Fibroblast of skin of right biceps (primary cell): Measurements from ENCODE around the gene NLRP14.

Source experiments
- DNase-seq: peaks from one replicate; pipeline ENCODE4 v3.0.0-alpha.2; 2013

The NLRP14 gene

DNA sequence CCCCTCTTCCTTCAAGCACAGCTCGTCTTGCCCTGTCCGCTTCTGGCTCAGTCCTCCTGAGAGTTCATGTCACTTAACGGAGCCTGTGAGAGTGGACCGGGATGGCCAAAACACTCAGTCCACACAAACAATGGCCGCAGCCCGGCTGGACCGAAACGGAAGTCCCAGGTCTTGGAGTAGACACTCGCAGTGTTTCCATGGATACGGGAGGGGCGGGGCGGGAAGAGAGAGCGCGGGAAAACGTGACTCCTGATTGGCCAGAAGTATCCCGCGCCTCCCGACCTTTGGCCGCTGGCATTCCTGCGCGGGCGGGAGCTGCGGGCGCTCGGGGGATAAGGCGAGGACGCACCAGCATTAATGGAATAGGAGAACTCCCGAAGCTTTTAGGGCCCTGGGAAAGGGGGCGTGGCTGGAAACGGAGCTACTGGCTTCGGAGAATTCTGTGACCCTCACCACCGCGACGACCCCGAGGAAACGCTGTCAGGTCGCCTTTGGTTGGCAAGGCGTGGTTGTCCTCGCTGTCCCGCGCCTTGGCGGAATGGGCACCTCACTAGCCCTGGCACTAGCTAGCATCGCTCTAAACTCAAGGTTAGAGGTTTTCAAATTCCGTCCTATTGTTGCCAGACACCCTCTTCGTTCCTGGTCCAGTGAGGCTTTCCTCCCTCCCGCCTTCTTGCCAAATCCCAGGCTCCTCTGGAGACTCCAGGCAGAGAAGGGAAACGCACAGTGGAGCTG lies at the start of gene NLRP14, which contains the start of gene ZNF214:
NLRP14 (plus strand) TSS at position 297 of the 735 bp plus-strand sequence. CDS start 18,108 bp downstream, outside the sequence.
ZNF214 (minus strand) TSS at position 164 of the 735 bp plus-strand sequence. CDS start 17,511 bp downstream, outside the sequence.
- DNase-seq: peak; percentile 94

- no peak for DNase-seq
These were observed 40.9 kb upstream of the NLRP14 start for GRCh38 chr11:6979365-6979764.

- DNase-seq: no peak
These were observed 33.8 kb upstream of the NLRP14 start for GRCh38 chr11:6986487-6986886.

DNA sequence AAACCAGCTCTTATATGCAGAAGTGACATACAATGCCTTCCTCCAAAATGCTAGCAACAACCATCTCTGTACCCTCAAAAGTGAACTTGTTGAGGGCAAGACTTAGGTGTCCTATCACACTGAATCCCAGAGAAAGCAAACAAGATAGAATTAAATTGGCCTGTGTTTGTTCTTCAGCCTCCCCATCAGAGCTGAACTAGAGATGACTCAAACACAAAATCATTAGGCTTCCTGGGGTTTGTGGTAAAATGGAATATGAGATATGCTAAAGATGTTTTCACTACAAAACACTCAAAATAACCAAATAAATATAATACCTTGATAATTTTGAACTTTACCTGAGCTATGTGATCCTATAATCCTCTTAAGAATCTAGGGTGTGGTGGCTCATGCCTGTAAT lies 31.8 kb upstream of the NLRP14 start:
- peak; percentile 16 for DNase-seq

GRCh38 chr11:6991227-6991626 lies 29.1 kb upstream of the NLRP14 start:
- DNase-seq: no peak

GRCh38 chr11:6992026-6992425 lies 28.3 kb upstream of the NLRP14 start:
- DNase-seq: peak; percentile 41

DNA sequence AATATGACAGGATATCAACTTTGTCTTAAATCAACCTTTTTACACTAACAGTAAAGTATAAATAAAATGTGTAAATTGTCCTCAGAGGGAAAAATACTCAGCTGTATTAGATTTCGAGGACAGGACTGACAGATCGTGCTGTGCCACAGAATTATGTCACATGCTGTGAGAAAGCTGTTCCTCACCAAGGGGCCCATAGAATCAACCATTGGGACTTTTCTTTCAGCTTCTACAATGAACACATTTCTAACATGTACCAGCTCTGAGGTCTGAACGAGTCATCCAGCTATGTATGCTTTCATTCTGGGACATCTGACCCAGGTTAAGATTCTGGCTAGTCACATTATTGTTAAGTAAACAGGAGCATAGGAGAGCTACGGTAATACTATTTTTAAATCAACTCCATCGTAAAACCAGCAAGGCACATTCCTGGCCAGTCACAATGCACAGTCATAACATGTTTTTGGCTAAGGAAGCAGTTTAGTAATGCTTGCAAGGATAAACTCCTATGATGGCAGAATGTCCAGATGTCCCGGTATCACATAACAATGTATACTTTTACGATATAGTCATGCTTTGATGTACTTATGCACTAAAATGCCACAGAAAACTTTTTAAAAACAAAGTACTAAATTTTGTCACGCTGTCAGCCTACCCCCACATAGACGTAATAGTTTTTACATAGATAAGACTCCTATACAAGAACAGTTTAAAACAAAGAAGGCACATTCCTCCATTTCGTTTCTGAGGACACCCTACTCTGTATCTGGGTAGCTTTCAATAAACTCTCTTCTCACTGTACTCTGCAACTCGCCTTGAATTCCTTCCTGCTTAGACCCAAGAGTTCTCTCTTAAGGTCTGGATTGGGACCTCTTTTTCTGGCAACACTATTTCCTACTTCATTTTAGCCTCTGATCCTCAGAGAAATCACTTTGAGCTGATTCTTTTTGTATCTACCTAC lies 27.5 kb upstream of the NLRP14 start:
- DNase-seq: peak; percentile 93

- no peak for DNase-seq
These were observed 24.6 kb upstream of the NLRP14 start for GRCh38 chr11:6995703-6996102.

DNA sequence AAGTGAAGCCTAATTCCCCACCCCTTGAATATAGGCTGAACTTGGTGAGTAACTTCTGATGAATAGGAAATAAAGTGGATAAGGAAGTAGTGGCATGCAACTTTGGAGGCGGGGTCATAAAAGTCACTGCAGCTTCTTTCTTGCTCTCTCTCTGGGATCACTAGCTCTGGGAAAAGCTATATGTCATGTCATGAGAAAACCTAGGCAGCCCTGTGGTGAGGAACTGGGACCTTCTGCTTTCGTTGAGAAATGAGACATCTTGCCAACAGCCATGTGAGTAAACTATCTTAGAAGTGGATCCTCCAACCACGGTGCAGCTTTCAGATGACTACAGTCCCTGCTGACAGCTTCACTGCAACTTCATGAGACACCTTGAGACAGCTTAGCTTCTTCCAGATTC lies 15.8 kb upstream of the NLRP14 start:
- peak; percentile 84 for DNase-seq

DNA sequence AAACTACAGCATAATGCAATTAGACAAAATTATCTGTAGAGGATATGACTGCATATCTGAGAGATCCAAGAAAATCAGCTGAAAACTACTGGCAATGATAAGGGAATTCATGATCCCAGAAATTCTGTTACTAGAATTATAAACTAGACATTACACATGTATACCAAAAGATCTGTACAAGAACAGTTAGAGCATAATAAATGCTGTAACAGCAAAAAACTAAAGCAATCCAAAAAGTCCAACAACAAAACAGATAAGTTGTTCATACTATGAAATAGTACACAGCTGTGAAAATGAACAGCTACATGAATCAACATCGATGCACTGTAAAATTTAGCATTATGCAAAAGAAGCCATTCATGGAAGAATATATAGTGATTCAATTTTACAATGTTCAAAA lies 6.2 kb upstream of the NLRP14 start:
- no peak for DNase-seq

- no peak for DNase-seq
These were observed 4.3 kb upstream of the NLRP14 start for GRCh38 chr11:7016011-7016410.

DNA sequence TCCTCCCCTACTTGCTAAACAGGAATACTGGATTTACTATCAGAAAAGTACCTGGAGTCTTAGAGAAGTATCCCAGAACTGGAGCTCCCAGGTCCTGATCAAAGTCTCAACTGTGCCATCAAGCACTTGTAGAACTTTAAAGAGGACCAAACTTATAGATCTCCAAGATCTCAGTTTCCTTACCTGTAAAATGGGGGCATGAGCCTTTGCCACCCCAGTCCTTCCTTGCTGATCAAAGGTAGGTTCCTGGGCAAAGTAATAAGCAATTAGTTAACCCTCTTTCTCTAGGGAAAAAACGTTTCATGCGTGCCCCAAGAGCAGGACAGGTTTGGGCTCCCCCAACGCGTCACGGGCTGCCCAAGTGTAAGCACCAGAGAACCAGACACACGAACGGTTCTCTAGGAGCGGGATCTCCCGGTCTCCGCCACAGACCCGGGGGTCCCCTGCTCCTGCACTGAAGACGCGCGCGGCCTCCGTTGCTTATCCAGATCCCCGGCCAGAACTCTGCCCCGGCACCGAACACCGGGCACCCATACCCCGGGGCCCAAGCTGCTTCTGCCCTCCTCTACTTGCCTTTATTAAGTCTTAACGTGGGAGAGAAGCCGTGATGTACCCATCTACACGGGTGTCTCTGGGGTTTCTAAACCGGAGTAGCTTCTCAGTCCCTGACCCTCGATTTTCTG lies 638 bp upstream of the NLRP14 start:
- peak; percentile 22 for DNase-seq

GRCh38 chr11:7021318-7021717 lies 1.0 kb downstream of the NLRP14 start:
- no peak for DNase-seq

DNA sequence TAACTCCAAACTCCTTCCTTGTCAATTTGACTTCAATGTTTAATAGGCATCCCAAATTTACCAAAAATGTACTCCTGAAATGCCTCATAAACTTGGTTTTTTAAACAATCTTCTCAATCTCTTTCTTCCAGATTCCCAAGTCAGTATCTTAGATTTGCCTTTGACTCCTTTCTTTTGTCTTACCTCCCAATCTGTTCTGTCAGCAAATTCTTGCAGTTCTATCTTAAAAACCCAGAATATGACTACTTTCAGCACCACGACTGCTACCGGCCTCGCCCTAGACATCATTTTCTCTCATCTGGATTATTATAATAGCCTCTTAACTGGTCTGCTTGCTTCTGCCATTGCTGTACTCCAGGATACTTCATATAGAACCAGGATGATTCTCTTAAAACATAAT lies 7.9 kb downstream of the NLRP14 start:
- no peak for DNase-seq

DNA sequence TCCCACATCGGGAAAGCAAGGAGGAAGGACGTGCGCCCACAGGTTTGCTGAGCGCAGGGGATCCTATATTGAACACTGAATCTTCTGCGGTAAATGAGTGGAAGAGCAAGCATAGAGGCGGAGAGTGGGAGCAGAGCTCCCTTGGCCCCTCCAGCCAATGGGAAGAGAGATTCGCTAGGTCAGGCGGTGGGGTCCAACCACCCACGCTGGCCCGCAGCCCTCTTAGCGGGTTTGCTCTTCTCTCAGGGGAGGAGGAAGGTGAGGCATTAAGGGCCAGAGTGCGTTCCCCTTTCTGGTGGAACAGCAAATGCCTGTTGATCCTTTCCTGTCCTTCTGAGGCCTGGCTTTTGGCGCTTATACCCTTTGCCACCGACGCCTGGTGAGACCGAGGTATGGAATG lies 10.6 kb downstream of the NLRP14 start:
- no peak for DNase-seq

DNA sequence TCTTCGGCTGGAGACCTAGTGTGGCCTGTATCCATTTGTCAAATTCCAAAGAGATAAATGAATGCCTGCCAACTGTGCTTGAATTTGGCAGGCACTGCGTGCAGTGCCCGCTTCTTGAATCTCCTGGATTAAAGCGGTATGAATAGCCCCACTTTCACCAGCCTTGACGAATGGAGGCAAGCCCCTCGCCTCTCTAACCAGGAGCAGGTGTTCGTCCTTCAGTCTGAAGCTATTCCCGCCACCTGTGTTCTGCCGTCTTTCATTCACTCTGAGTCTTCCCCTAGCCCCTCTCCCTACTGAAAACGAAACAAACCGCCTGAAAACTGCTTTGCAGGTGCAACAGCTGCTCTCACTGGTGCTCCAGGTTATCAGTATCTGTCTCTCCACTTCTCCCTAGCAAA lies 11.2 kb downstream of the NLRP14 start:
- no peak for DNase-seq

- DNase-seq: no peak
These were observed 12.4 kb downstream of the NLRP14 start for GRCh38 chr11:7032692-7033091.

DNA sequence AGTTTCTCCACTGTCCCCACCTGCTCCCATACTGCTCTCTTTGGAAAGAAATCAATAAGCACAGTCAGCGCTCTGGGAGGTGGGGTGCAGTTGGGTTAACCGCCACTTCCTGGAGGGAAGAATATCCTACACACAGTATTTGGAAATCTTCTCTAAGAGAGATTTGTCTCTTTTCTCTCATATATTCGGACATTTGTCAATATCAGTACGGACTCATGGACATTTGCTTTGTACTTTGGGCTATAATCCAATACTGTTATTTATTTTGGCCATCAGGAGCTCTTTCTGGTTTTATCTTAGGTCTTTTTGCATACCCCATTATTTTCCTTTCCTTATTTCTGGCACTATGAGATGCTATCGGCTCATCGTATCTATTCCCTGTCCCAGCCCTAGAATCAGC lies 13.7 kb downstream of the NLRP14 start:
- no peak for DNase-seq

DNA sequence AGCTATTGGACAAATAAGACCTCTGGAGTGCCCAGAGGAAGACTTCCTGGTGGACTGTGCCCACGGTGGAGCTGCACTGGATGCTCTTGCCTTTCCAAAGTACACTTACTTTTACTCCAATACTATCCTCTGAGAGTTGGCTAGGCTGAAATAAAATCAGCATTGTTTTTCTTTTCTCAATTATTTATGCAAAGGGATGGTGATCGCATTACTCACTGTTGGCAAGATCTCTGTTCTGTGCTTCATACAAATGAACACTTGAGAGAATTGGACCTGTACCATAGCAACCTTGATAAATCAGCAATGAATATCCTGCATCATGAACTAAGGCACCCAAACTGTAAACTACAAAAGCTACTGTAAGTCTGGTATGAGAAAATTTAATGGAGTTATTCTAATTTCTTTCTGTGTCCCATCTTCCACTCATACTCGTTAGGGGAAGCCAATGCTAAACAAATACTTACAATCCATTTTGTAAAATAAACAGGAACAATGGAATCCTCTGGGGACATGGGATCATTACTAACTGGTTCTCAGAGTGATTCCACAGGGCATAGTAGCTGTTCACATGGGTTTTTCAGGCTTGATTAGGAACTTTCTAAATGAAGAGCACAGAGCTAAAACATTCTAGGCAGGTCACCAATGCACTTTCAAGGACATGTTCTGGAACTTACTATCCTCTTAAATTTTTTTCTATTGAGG lies 26.3 kb downstream of the NLRP14 start:
- peak; percentile 12 for DNase-seq

DNA sequence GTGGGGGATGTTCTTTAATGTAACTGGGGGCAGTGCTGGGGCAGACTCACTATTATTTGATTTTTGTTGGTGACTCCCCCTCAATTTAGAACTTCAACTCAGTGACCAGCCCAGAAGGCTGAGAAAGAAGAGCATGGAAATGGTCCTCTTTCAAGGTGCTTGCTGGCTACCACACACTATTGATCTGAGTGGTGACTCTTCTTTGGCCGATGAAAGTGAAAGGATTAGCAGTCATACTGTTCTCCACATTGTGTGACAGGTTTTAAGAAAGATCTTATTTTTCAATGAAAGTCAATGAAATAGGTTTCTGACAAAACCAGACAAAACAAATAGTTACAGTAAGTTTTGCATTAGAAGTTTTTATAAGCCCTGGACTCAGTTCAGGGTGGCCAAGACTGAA lies 29.9 kb downstream of the NLRP14 start:
- no peak for DNase-seq

- DNase-seq: no peak
These were observed 36.7 kb downstream of the NLRP14 start for GRCh38 chr11:7056828-7057513.

GRCh38 chr11:7057641-7058040 lies 37.4 kb downstream of the NLRP14 start:
- DNase-seq: no peak
